ENCODE measurements around the gene LOXL4. TPM values are rescaled to one million over a fixed set of nuclear protein-coding genes. Genes with fewer than 3 reads are reported as not detected.

Gene LOXL4
- total and polyA plus RNA-seq, 7 donors: 1.1 to 15.8 (median 8.5) TPM; not detected in 1

DNA sequence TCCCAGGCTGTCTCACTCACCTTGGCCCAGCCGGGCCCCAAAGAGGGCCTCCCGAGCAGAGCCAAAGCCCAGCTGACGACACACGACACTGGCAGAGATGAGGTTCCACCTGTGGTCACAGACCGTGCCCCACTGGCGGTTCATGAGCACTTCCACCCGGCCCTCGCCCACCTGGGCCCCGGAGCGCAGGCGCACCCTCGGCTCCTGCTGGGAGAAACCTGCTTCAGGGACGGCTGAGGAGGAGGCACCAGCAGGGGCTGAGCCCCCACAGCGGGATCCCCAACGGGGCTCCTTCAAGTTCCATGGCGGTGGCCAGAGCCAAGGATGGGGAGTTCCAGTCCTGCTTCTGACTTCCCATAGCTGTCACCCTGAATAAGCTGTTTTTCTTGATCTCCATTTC, 10.0 kb downstream of the LOXL4 start:
- Histone ChIP-seq H3K4me1 (peaks cover 0 to 35% (median 16%) of the 10 kb centered on the region in 4 donors), H3K4me3 (no peak overlapping the region), H3K27ac (no peak overlapping the region), H3K36me3 (peaks cover 0 to 23% (median 0%) of the 10 kb centered on the region in 4 donors), H3K9me3 (no peaks in the 10 kb centered on the region), H3K27me3 (no peaks in the 10 kb centered on the region)
- TF ChIP-seq, protein P1, sequence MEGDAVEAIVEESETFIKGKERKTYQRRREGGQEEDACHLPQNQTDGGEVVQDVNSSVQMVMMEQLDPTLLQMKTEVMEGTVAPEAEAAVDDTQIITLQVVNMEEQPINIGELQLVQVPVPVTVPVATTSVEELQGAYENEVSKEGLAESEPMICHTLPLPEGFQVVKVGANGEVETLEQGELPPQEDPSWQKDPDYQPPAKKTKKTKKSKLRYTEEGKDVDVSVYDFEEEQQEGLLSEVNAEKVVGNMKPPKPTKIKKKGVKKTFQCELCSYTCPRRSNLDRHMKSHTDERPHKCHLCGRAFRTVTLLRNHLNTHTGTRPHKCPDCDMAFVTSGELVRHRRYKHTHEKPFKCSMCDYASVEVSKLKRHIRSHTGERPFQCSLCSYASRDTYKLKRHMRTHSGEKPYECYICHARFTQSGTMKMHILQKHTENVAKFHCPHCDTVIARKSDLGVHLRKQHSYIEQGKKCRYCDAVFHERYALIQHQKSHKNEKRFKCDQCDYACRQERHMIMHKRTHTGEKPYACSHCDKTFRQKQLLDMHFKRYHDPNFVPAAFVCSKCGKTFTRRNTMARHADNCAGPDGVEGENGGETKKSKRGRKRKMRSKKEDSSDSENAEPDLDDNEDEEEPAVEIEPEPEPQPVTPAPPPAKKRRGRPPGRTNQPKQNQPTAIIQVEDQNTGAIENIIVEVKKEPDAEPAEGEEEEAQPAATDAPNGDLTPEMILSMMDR (IDR thresholded peaks at IDR 0.05): no peak
- TF ChIP-seq POLR2A (IDR thresholded peaks at IDR 0.05) (no peak), POLR2AphosphoS5 (IDR thresholded peaks at IDR 0.05) (no peak), EP300 (IDR thresholded peaks at IDR 0.05) (no peak)
- intact Hi-C loops (cut with DNase I): no loop called here
- no peak for DNase-seq
- WGBS, 2 donors: 93% methylated on average over 16 of the region's 16 CpGs

DNA sequence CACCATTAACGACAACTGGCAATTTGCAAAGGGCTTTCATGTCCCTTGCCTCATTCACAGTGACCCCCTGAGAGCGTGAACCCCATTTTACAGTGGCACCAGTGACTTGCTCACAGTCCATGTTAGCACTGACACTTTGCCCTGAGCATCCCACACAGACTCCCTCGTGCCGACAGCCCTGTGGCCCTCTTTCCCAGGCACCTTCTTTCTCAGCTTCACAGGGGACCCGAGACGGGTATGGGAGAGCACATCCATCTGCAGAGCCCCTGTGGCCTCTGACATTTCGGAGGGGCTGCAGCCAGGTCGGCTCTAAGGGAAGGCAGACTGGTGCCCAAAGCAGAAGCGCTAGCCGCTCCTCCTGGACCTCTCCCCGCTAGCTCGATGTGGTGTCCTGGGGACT, 10.8 kb downstream of the LOXL4 start:
- H3K4me1 ChIP-seq: peaks cover 0 to 28% (median 14%) of the 10 kb centered on the region in 4 donors
- TF ChIP-seq EP300 (IDR thresholded peaks at IDR 0.05) (no peak), POLR2A (IDR thresholded peaks at IDR 0.05) (no peak), POLR2AphosphoS5 (IDR thresholded peaks at IDR 0.05) (no peak)
- TF ChIP-seq, protein P1 (IDR thresholded peaks at IDR 0.05): no peak

DNA sequence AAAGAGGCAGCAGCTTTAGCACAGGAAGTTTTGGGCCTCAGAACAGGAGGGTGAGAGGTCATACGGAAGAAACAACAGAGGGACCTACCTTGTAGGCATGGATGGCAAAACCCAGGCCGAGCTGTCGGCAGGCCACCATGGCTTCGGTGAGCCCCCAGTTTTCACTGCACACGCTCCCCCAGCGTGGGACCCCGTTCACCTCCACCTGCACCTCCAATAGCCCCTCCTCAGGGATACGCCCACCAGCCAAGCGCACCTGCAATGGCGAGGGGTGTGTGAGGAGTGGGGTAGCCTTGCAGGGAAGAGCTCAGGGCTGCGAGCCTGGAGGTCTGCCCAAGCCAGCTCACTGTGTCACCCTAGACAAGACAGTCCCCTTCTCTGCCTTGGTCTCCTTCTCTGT, 11.3 kb downstream of the LOXL4 start:
- Histone ChIP-seq H3K27me3 (no peaks in the 10 kb centered on the region), H3K36me3 (peaks cover 0 to 30% (median 0%) of the 10 kb centered on the region in 4 donors), H3K4me1 (peaks cover 0 to 28% (median 14%) of the 10 kb centered on the region in 4 donors), H3K9me3 (no peaks in the 10 kb centered on the region), H3K27ac (no peak overlapping the region), H3K4me3 (no peak overlapping the region)
- TF ChIP-seq POLR2A (IDR thresholded peaks at IDR 0.05) (no peak), POLR2AphosphoS5 (IDR thresholded peaks at IDR 0.05) (no peak), EP300 (IDR thresholded peaks at IDR 0.05) (no peak)
- TF ChIP-seq, protein P1 (IDR thresholded peaks at IDR 0.05): no peak
- WGBS, 2 donors: 94 to 96% methylated on average over 11 of the region's 11 CpGs
- intact Hi-C loops (cut with DNase I): no loop called here
- no peak for DNase-seq

More for the DNA sequence above, 10.8 kb downstream of the LOXL4 start:
- H3K36me3 ChIP-seq: peaks cover 0 to 31% (median 0%) of the 10 kb centered on the region in 4 donors
- no peaks in the 10 kb centered on the region for H3K9me3 ChIP-seq
- 92 to 94% methylated on average over 12 of the region's 12 CpGs for WGBS, 2 donors
- no peak overlapping the region for H3K27ac ChIP-seq
- intact Hi-C loops (cut with DNase I): no loop called here
- no peaks in the 10 kb centered on the region for H3K27me3 ChIP-seq
- H3K4me3 ChIP-seq: no peak overlapping the region
- no peak for DNase-seq

DNA sequence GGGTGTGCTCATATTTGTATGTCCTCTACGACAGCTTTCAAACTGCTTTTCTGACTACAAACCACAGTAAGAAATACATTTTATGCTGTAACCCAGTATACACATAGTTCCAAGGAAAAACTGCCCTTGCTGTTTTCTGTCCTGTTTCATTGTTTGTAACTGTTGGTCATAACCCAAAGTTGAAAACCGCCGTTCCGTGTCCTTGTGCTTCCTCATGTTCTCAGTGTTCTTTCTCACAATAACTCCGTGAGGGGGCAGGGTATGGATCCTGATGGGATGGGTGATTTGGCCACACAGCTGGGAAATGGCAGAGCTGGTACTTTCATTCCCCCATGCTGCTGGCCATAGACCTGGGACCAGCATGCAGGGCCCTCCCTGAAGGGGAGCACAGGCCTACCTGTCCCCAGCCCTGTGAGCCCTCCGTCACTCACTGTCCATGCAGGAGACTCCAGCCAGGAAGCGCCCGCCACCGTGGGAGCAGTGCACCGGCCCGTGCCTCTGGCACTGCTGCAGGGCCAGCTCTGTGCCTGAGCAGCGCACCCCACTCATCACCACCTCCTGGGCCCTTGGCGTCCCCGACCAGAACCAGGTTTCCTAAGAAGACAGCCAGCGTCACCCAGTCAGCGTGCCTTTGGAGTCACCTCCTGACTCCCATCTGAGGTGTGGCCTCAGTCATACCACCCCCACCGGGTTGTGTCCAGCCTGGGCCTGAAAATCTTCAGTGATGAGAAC, 12.7 kb downstream of the LOXL4 start:
- WGBS, 2 donors: 90 to 91% methylated on average over 17 of the region's 17 CpGs
- H3K4me1 ChIP-seq: peaks cover 0 to 20% (median 9%) of the 10 kb centered on the region in 4 donors
- H3K27ac ChIP-seq: no peak overlapping the region
- peaks cover 0 to 44% (median 4%) of the 10 kb centered on the region in 4 donors for H3K36me3 ChIP-seq
- TF ChIP-seq EP300 (IDR thresholded peaks at IDR 0.05) (no peak), POLR2AphosphoS5 (IDR thresholded peaks at IDR 0.05) (no peak), POLR2A (IDR thresholded peaks at IDR 0.05) (no peak)
- TF ChIP-seq, protein P1 (IDR thresholded peaks at IDR 0.05): no peak
- H3K9me3 ChIP-seq: no peaks in the 10 kb centered on the region
- H3K27me3 ChIP-seq: no peaks in the 10 kb centered on the region
- intact Hi-C loops (cut with DNase I): no loop called here
- no peak overlapping the region for H3K4me3 ChIP-seq
- no peak for DNase-seq
